HUES48 (cell line): ENCODE measurements around the gene SLC35F1.

Experiments
- H3K27ac ChIP-seq: one replicate; pipeline ENCODE4 v1.7.0; 2013; ENCODE audit warnings: low read depth, low read length, inconsistent platforms
- H3K27me3 ChIP-seq: 2 replicates; pipeline ENCODE4 v1.6.1; 2013; ENCODE audit warnings: mild to moderate bottlenecking, low read length; ENCODE audit not compliant: control insufficient read depth, insufficient read depth
- H3K36me3 ChIP-seq: 2 replicates; pipeline ENCODE4 v1.6.1; 2013; ENCODE audit warnings: low read length; ENCODE audit not compliant: control insufficient read depth, insufficient read depth
- H3K4me1 ChIP-seq: 2 replicates; pipeline ENCODE4 v1.6.1; 2013; ENCODE audit warnings: mild to moderate bottlenecking, low read length; ENCODE audit not compliant: control insufficient read depth, insufficient read depth
- H3K4me3 ChIP-seq: 2 replicates; pipeline ENCODE4 v1.5.1; 2013; ENCODE audit warnings: mild to moderate bottlenecking, low read depth, low read length
- H3K9ac ChIP-seq: 2 replicates; pipeline ENCODE4 v1.6.1; 2013; ENCODE audit warnings: mild to moderate bottlenecking, low read depth, low read length, moderate library complexity
- H3K9me3 ChIP-seq: 2 replicates; pipeline ENCODE4 v1.6.1; 2013; ENCODE audit warnings: low read length; ENCODE audit not compliant: control insufficient read depth, insufficient read depth

Gene SLC35F1

GRCh38 chr6:118260833-118261232 lies 353.8 kb downstream of the SLC35F1 start:
- Histone ChIP-seq H3K27me3 (no peaks in the 10 kb centered on the region), H3K36me3 (no peaks in the 10 kb centered on the region), H3K4me1 (no peaks in the 10 kb centered on the region), H3K4me3 (no peak overlapping the region), H3K9me3 (no peaks in the 10 kb centered on the region), H3K27ac (no peak overlapping the region), H3K9ac (no peak overlapping the region)

- no peaks in the 10 kb centered on the region for H3K36me3 ChIP-seq
- no peak overlapping the region for H3K9ac ChIP-seq
- H3K27ac ChIP-seq = no peak overlapping the region
- no peak overlapping the region for H3K4me3 ChIP-seq
- no peaks in the 10 kb centered on the region for H3K4me1 ChIP-seq
- no peaks in the 10 kb centered on the region for H3K9me3 ChIP-seq
- H3K27me3 ChIP-seq = no peaks in the 10 kb centered on the region
These were observed 356.9 kb downstream of the SLC35F1 start for GRCh38 chr6:118263921-118264486.

- no peaks in the 10 kb centered on the region for H3K4me1 ChIP-seq
- no peaks in the 10 kb centered on the region for H3K9me3 ChIP-seq
These were observed 362.6 kb downstream of the SLC35F1 start for GRCh38 chr6:118269659-118270058.

GRCh38 chr6:118277631-118278030 lies 370.6 kb downstream of the SLC35F1 start:
- H3K9me3 ChIP-seq = no peaks in the 10 kb centered on the region
- no peaks in the 10 kb centered on the region for H3K36me3 ChIP-seq
- H3K9ac ChIP-seq = no peak overlapping the region
- no peak overlapping the region for H3K4me3 ChIP-seq
- H3K27ac ChIP-seq = no peak overlapping the region
- no peaks in the 10 kb centered on the region for H3K4me1 ChIP-seq
- no peaks in the 10 kb centered on the region for H3K27me3 ChIP-seq

More at GRCh38 chr6:118269659-118270058, 362.6 kb downstream of the SLC35F1 start:
- no peaks in the 10 kb centered on the region for H3K36me3 ChIP-seq
- H3K4me3 ChIP-seq = no peak overlapping the region
- H3K27ac ChIP-seq = no peak overlapping the region
- H3K9ac ChIP-seq = no peak overlapping the region
- no peaks in the 10 kb centered on the region for H3K27me3 ChIP-seq

GRCh38 chr6:118280210-118280609 lies 373.1 kb downstream of the SLC35F1 start:
- no peaks in the 10 kb centered on the region for H3K4me1 ChIP-seq
- H3K27ac ChIP-seq = no peak overlapping the region
- no peaks in the 10 kb centered on the region for H3K9me3 ChIP-seq
- no peaks in the 10 kb centered on the region for H3K27me3 ChIP-seq
- no peak overlapping the region for H3K4me3 ChIP-seq
- no peaks in the 10 kb centered on the region for H3K36me3 ChIP-seq
- no peak overlapping the region for H3K9ac ChIP-seq

- Histone ChIP-seq H3K27me3 (no peaks in the 10 kb centered on the region), H3K4me1 (no peaks in the 10 kb centered on the region), H3K9ac (no peak overlapping the region), H3K27ac (no peak overlapping the region), H3K4me3 (no peak overlapping the region), H3K36me3 (no peaks in the 10 kb centered on the region), H3K9me3 (no peaks in the 10 kb centered on the region)
These were observed 374.2 kb downstream of the SLC35F1 start for GRCh38 chr6:118281291-118281690.

GRCh38 chr6:118283766-118284165 lies 376.7 kb downstream of the SLC35F1 start:
- no peaks in the 10 kb centered on the region for H3K27me3 ChIP-seq

GRCh38 chr6:118284736-118285360 lies 377.8 kb downstream of the SLC35F1 start:
- Histone ChIP-seq H3K9me3 (no peaks in the 10 kb centered on the region), H3K27ac (no peak overlapping the region), H3K4me3 (no peak overlapping the region), H3K27me3 (no peaks in the 10 kb centered on the region), H3K36me3 (no peaks in the 10 kb centered on the region), H3K4me1 (peaks cover 9% of the 10 kb centered on the region), H3K9ac (no peak overlapping the region)

More at GRCh38 chr6:118283766-118284165, 376.7 kb downstream of the SLC35F1 start:
- H3K4me3 ChIP-seq = no peak overlapping the region
- H3K27ac ChIP-seq = no peak overlapping the region
- no peak overlapping the region for H3K9ac ChIP-seq
- H3K4me1 ChIP-seq = peaks cover 9% of the 10 kb centered on the region
- H3K9me3 ChIP-seq = no peaks in the 10 kb centered on the region
- no peaks in the 10 kb centered on the region for H3K36me3 ChIP-seq

GRCh38 chr6:118285791-118286190 lies 378.7 kb downstream of the SLC35F1 start:
- Histone ChIP-seq H3K9me3 (no peaks in the 10 kb centered on the region), H3K36me3 (no peaks in the 10 kb centered on the region)

GRCh38 chr6:118288355-118289124 lies 381.5 kb downstream of the SLC35F1 start:
- H3K27me3 ChIP-seq = no peaks in the 10 kb centered on the region
- peaks cover 9% of the 10 kb centered on the region for H3K4me1 ChIP-seq
- no peak overlapping the region for H3K9ac ChIP-seq
- H3K27ac ChIP-seq = no peak overlapping the region
- H3K4me3 ChIP-seq = no peak overlapping the region
- H3K36me3 ChIP-seq = no peaks in the 10 kb centered on the region
- H3K9me3 ChIP-seq = no peaks in the 10 kb centered on the region

More at GRCh38 chr6:118285791-118286190, 378.7 kb downstream of the SLC35F1 start:
- Histone ChIP-seq H3K4me1 (peaks cover 9% of the 10 kb centered on the region), H3K4me3 (no peak overlapping the region), H3K27me3 (no peaks in the 10 kb centered on the region), H3K9ac (no peak overlapping the region), H3K27ac (no peak overlapping the region)

GRCh38 chr6:118292558-118292957 lies 385.5 kb downstream of the SLC35F1 start:
- Histone ChIP-seq H3K27me3 (no peaks in the 10 kb centered on the region), H3K4me3 (no peak overlapping the region), H3K36me3 (no peaks in the 10 kb centered on the region), H3K9me3 (no peaks in the 10 kb centered on the region), H3K27ac (no peak overlapping the region), H3K9ac (no peak overlapping the region), H3K4me1 (peaks cover 9% of the 10 kb centered on the region)
